Chondrocyte (in vitro differentiated cells): ENCODE measurements around the gene CRYGN. TPM values are rescaled to one million over a fixed set of nuclear protein-coding genes. Genes with fewer than 3 reads are reported as not detected.

Experiments used
- DNase-seq: peaks from one replicate; pipeline ENCODE4 v3.0.0; 2021; ENCODE audit warnings: mixed read lengths, low spot score
- H3K27ac Mint-ChIP-seq: one replicate; pipeline ENCODE4 v1.8.0; 2021; ENCODE audit warnings: mild to moderate bottlenecking, moderate library complexity, mixed read lengths; ENCODE audit not compliant: unreplicated experiment
- H3K27me3 Mint-ChIP-seq: 2 replicates; pipeline ENCODE4 v1.8.0; 2021; ENCODE audit warnings: low read depth, mixed read lengths
- H3K36me3 Mint-ChIP-seq: 2 replicates; pipeline ENCODE4 v1.8.0; 2021; ENCODE audit warnings: low read depth, mixed read lengths
- H3K4me1 Mint-ChIP-seq: 2 replicates; pipeline ENCODE4 v1.8.0; 2021; ENCODE audit warnings: low read depth, mild to moderate bottlenecking, mixed read lengths
- H3K4me3 Mint-ChIP-seq: one replicate; pipeline ENCODE4 v1.8.0; 2021; ENCODE audit warnings: mild to moderate bottlenecking, moderate library complexity, mixed read lengths; ENCODE audit not compliant: unreplicated experiment
- H3K9me3 Mint-ChIP-seq: 2 replicates; pipeline ENCODE4 v1.8.0; 2021; ENCODE audit warnings: low read depth, mixed read lengths
- total RNA-seq: library from RNA; stranded (reverse); gene quantifications from 3 replicates; pipeline ENCODE4 v1.2.1, GENCODE V29; 2021
- TF ChIP-seq, protein P1 (sequence below): fragments of 200-600 bp; sonication (generic); IDR thresholded peaks from 2 replicates; pipeline ENCODE4 v1.5.0; 2021; ENCODE audit warnings: antibody characterized with exemption, mild to moderate bottlenecking, moderate library complexity

Gene CRYGN
- total RNA-seq, 1 donor from 2014 or later: not detected

DNA sequence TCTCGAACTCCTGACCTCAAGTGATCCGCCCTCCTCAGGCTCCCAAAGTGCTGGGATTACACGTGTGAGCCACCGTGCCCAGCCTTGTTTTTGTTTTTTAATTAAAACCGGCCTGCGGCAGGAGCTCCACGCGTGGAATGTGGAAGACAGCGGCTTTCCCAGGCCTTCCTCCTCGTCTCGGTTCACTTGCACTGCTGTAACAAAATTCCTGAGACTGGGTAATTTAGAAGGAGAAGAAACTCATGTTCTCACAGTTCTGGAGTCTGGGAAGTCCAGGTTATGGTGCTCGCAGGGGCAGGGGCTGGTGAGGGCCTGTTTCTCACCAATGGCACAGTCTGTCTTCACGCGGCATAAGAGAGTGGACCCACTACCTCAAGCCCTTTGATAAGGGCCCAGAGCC is 14.4 kb upstream of the CRYGN start:
- peaks cover under 1% of the 10 kb centered on the region for H3K4me1 Mint-ChIP-seq
- no peaks in the 10 kb centered on the region for H3K9me3 Mint-ChIP-seq
- no peak overlapping the region for H3K27ac Mint-ChIP-seq

DNA sequence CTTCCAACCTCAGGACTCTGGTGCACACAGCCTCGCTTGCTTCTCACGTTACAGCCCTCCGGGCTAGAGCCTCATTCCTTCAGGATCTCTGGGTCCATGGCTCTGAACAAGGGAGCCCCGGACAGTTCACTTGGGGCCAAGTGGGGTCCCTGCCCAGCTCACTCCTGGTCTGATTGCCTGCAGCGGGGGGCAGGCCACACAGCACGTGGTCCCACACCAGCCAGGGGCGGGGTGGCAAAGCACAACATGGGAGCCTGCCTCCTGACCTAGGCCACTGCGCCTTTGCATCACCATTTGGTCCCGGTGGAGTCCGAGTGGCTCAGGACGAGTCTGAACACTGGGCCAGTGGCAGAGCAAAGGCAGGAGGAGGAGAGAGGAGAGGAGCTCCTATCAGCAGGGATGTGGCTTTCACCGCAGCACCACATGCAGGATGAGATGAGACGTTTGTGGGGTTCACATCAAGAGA is 13.4 kb upstream of the CRYGN start:
- H3K27ac Mint-ChIP-seq: peak overlapping the region; percentile 29
- peaks cover 5% of the 10 kb centered on the region for H3K27me3 Mint-ChIP-seq
- DNase-seq: peak; percentile 83
- H3K9me3 Mint-ChIP-seq: no peaks in the 10 kb centered on the region
- TF ChIP-seq, protein P1, sequence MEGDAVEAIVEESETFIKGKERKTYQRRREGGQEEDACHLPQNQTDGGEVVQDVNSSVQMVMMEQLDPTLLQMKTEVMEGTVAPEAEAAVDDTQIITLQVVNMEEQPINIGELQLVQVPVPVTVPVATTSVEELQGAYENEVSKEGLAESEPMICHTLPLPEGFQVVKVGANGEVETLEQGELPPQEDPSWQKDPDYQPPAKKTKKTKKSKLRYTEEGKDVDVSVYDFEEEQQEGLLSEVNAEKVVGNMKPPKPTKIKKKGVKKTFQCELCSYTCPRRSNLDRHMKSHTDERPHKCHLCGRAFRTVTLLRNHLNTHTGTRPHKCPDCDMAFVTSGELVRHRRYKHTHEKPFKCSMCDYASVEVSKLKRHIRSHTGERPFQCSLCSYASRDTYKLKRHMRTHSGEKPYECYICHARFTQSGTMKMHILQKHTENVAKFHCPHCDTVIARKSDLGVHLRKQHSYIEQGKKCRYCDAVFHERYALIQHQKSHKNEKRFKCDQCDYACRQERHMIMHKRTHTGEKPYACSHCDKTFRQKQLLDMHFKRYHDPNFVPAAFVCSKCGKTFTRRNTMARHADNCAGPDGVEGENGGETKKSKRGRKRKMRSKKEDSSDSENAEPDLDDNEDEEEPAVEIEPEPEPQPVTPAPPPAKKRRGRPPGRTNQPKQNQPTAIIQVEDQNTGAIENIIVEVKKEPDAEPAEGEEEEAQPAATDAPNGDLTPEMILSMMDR: no peak
- H3K4me1 Mint-ChIP-seq: no peaks in the 10 kb centered on the region
- H3K4me3 Mint-ChIP-seq: no peak overlapping the region
- H3K36me3 Mint-ChIP-seq: no peaks in the 10 kb centered on the region

More for the DNA sequence above, 14.4 kb upstream of the CRYGN start:
- Mint-ChIP-seq H3K36me3 (no peaks in the 10 kb centered on the region), H3K4me3 (no peak overlapping the region), H3K27me3 (peaks cover 5% of the 10 kb centered on the region)
- peak; percentile 50 for DNase-seq
- TF ChIP-seq, protein P1: no peak

DNA sequence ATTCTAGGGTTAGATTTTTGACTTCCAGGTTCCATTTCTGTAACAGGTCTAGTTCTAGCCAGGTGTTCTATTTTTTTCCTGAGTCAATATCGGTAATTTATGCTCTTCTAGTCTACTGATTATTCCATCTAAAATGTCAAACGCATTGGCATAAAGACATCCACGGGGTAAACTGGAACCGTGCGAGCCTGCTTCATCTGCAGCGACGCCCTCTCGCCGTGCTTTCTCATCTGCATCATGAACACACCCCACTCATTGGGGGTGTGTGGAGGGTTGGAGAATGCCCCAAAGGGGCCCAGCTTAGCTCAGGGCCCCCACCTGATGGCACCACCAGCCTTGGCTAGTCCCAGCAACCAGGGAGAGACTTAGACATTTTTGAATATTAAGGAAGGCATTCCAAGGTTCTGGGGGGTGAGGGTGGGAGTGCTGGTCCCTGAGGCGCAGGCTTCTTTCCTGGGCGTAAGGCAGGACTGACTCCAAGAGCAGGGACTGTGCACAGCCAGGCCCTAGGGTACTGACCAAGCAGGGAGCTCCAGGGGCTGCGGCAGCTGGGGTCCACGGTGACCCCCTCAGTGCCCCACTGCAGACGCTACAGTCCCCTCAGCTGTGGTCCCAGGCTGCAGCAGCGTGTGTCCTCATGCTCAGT is 12.9 kb upstream of the CRYGN start:
- no peak overlapping the region for H3K27ac Mint-ChIP-seq
- peaks cover 5% of the 10 kb centered on the region for H3K27me3 Mint-ChIP-seq
- no peaks in the 10 kb centered on the region for H3K9me3 Mint-ChIP-seq
- no peaks in the 10 kb centered on the region for H3K36me3 Mint-ChIP-seq
- TF ChIP-seq, protein P1: no peak
- DNase-seq: no peak
- no peaks in the 10 kb centered on the region for H3K4me1 Mint-ChIP-seq
- no peak overlapping the region for H3K4me3 Mint-ChIP-seq

DNA sequence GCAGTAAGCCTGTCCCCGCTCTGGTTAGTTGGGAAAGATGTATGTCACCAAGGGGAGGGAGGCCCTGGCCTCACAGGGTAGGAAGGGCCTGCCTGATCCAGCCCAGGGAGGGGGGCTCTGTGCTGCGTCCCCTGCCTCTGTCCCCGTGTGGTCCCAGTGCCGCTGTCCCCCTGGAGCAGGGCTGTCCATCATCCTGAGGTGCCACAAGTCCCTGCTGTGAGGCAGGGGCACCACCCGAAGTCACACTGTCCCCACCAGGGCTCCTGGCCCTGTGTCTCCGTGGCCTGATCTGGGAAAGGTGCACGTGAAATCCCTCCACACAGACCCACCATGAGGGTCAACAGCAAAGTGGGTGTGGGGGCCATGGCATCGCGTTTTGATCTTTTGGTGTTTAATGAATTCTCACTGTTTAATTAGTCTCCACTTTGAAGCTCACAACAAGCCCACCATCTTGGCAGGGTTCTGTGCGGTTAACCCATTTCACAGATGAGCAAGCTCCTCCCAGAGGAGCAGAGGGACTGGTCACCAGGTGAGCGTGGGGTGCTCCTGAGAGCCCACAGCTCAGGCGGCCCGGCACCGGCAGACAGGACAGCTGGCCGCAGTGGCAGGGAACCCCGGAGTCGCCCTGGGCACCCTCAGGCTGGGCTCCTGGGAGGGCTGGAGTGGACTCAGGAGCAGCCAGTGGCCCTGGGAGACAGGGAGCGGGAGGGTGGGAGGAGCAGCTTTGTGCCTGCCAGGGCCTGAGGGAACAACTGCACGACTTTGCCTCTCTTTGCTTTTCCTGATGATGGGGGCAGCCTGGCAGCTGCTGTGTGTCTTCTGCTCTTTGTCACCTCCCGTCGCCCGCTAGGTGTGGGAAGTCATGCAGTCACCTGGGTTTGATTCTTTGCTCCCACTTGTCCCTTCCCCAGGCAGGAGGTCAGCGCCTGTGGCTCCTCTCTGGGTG is 12.0 kb upstream of the CRYGN start:
- TF ChIP-seq, protein P1: no peak
- no peak overlapping the region for H3K4me3 Mint-ChIP-seq
- peaks cover 5% of the 10 kb centered on the region for H3K27me3 Mint-ChIP-seq
- H3K36me3 Mint-ChIP-seq: no peaks in the 10 kb centered on the region
- no peaks in the 10 kb centered on the region for H3K9me3 Mint-ChIP-seq
- H3K27ac Mint-ChIP-seq: no peak overlapping the region
- DNase-seq: peak; percentile 86
- H3K4me1 Mint-ChIP-seq: no peaks in the 10 kb centered on the region

DNA sequence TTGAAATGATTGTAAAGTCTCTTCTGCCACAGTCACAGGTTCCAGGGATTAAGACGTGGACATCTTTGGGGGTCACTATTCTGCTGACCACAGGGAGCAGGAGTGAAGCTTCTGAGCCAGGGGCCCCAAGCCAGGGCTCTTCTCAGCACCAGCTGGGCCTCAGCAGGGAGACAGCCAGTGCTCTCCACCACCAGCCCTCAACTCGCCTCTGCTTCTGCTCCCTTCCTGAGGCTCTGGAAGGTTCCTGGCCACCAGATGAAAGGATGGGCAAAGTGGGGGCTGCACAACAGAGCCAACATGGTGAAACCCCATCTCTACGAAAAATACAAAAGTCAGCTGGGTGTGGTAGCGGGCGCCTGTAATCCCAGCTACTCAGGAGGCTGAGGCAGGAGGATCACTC is 11.2 kb upstream of the CRYGN start:
- Mint-ChIP-seq H3K9me3 (no peaks in the 10 kb centered on the region), H3K27ac (no peak overlapping the region), H3K36me3 (no peaks in the 10 kb centered on the region), H3K4me1 (peaks cover 4% of the 10 kb centered on the region), H3K27me3 (peaks cover 7% of the 10 kb centered on the region), H3K4me3 (no peak overlapping the region)
- peak; percentile 68 for DNase-seq
- TF ChIP-seq, protein P1: no peak
